Gastroesophageal sphincter (tissue), 3 donors: ENCODE results near the gene FAAP20.

Experiments used
- EP300 ChIP-seq: sonication (generic); formaldehyde crosslinking; IDR thresholded peaks from one replicate; pipeline ENCODE4 v1.6.1; 2017; ENCODE audit warnings: antibody characterized with exemption, mild to moderate bottlenecking
- POLR2A ChIP-seq, 2 donors: fragments of 450-650 bp; IDR thresholded peaks; one replicate each; pipeline ENCODE4 v1.6.1; 2017; ENCODE audit warnings: antibody characterized with exemption in 2 of 2, mild to moderate bottlenecking in 2 of 2, moderate library complexity in 1 of 2
- POLR2AphosphoS5 ChIP-seq: sonication (generic); formaldehyde crosslinking; IDR thresholded peaks from one replicate; pipeline ENCODE4 v1.6.1; 2017; ENCODE audit warnings: antibody characterized with exemption
- TF ChIP-seq, protein P1 (sequence below), 4 experiments: fragments of 200-600 bp in 2 of 4; fragments of 450-650 bp in 2 of 4; sonication (generic) in 1 of 4; IDR thresholded peaks; one replicate each; pipeline ENCODE4 v1.5.1; 2017 to 2019; ENCODE audit warnings: antibody characterized with exemption in 4 of 4, mild to moderate bottlenecking in 2 of 4, moderate library complexity in 2 of 4

DNA sequence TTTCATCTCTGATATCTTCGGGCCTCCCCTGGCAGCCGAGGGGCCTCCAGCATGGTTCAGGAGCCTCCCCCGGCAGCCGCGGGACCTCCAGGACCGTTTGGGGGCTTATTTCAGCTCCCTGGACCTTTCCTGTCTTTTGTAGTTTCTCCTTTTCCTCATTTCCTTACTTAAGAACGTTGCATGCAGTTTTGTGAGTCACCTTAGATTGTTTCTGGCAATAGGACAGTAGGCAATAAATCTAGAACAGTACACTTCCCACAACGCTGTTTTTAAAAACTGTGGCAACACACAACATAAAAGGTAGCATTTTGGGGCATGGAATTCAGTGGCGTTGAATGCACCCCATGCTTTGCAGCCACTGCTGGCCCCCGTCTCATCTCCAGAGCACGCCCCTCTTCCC lies 24.4 kb downstream of the FAAP20 start:
- TF ChIP-seq, protein P1, sequence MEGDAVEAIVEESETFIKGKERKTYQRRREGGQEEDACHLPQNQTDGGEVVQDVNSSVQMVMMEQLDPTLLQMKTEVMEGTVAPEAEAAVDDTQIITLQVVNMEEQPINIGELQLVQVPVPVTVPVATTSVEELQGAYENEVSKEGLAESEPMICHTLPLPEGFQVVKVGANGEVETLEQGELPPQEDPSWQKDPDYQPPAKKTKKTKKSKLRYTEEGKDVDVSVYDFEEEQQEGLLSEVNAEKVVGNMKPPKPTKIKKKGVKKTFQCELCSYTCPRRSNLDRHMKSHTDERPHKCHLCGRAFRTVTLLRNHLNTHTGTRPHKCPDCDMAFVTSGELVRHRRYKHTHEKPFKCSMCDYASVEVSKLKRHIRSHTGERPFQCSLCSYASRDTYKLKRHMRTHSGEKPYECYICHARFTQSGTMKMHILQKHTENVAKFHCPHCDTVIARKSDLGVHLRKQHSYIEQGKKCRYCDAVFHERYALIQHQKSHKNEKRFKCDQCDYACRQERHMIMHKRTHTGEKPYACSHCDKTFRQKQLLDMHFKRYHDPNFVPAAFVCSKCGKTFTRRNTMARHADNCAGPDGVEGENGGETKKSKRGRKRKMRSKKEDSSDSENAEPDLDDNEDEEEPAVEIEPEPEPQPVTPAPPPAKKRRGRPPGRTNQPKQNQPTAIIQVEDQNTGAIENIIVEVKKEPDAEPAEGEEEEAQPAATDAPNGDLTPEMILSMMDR (IDR thresholded peaks at IDR 0.05) = no peak
- TF ChIP-seq POLR2A (IDR thresholded peaks at IDR 0.05) (no peak), EP300 (no peak), POLR2AphosphoS5 (no peak)
